ENCODE data around the gene TAAR5. TPM values are rescaled to one million over a fixed set of nuclear protein-coding genes. Genes with fewer than 3 reads are reported as not detected.

TAAR5 gene
- total RNA-seq, 3 donors from 2014 or later: not detected

GRCh38 chr6:132623106-132623845 lies 33.7 kb upstream of the TAAR5 start:
- TF ChIP-seq CTCF (IDR thresholded peaks at IDR 0.05): no peak
- Histone ChIP-seq H3K4me1 (ENCODE audit: low read depth) (no peaks in the 10 kb centered on the region), H3K36me3 (ENCODE audit: low read depth) (no peaks in the 10 kb centered on the region), H3K9me3 (no peaks in the 10 kb centered on the region), H3K4me3 (no peak overlapping the region)
- DNase-seq (no peak), ATAC-seq (no peak)
- intact Hi-C loops (cut with DNase I, micrococcal nuclease): no loop called here

GRCh38 chr6:132616677-132617076 lies 27.1 kb upstream of the TAAR5 start:
- DNase-seq: no peak
- Histone ChIP-seq H3K4me3 (no peak overlapping the region), H3K4me1 (ENCODE audit: low read depth) (peaks cover 3% of the 10 kb centered on the region), H3K9me3 (no peaks in the 10 kb centered on the region), H3K36me3 (ENCODE audit: low read depth) (no peaks in the 10 kb centered on the region)
- no peak for ATAC-seq
- intact Hi-C loops (cut with DNase I, micrococcal nuclease): no loop called here
- no peak for TF ChIP-seq CTCF (IDR thresholded peaks at IDR 0.05)

GRCh38 chr6:132614554-132614953 lies 25.0 kb upstream of the TAAR5 start:
- no peak overlapping the region for H3K4me3 ChIP-seq
- TF ChIP-seq CTCF (IDR thresholded peaks at IDR 0.05): no peak
- intact Hi-C loops (cut with DNase I, micrococcal nuclease): no loop called here

GRCh38 chr6:132612449-132613108 lies 23.0 kb upstream of the TAAR5 start:
- no peak for TF ChIP-seq CTCF (IDR thresholded peaks at IDR 0.05)
- Histone ChIP-seq H3K9me3 (no peaks in the 10 kb centered on the region), H3K4me3 (no peak overlapping the region), H3K4me1 (ENCODE audit: low read depth) (peaks cover 3% of the 10 kb centered on the region), H3K36me3 (ENCODE audit: low read depth) (no peaks in the 10 kb centered on the region)
- DNase-seq: no peak
- ATAC-seq: peak; percentile 34
- intact Hi-C loops (cut with DNase I, micrococcal nuclease): no loop called here

More at GRCh38 chr6:132614554-132614953, 25.0 kb upstream of the TAAR5 start:
- peak; percentile 64 for ATAC-seq
- no peak for DNase-seq
- no peaks in the 10 kb centered on the region for H3K9me3 ChIP-seq
- no peaks in the 10 kb centered on the region for H3K36me3 ChIP-seq (ENCODE audit: low read depth)
- H3K4me1 ChIP-seq (ENCODE audit: low read depth): peaks cover 3% of the 10 kb centered on the region

- H3K9me3 ChIP-seq: no peaks in the 10 kb centered on the region
- intact Hi-C loops (cut with DNase I, micrococcal nuclease): no loop called here
- peaks cover 3% of the 10 kb centered on the region for H3K4me1 ChIP-seq (ENCODE audit: low read depth)
- ATAC-seq (no peak), DNase-seq (no peak)
- H3K36me3 ChIP-seq (ENCODE audit: low read depth): no peaks in the 10 kb centered on the region
- H3K4me3 ChIP-seq: no peak overlapping the region
- TF ChIP-seq CTCF (IDR thresholded peaks at IDR 0.05): no peak
Observed at GRCh38 chr6:132611616-132612015, 22.1 kb upstream of the TAAR5 start.

All from mucosa of descending colon (tissue), 3 donors.